K562 (cell line): Measurements from ENCODE around the gene GRID2IP.

Experiments
- ARNT ChIP-seq, 2 experiments: fragments of 450-650 bp; IDR thresholded peaks; 2 replicates each; pipeline ENCODE4 v1.6.1; 2016; ENCODE audit warnings: mild to moderate bottlenecking in 1 of 2
- CTCF ChIP-seq, 3 experiments: IDR thresholded peaks in 2 of 3; conservative IDR thresholded peaks in 1 of 3; 2 replicates each; pipeline ENCODE4 v1.5.1; 2011 to 2012; ENCODE audit warnings: low read length in 3 of 3, mild to moderate bottlenecking in 3 of 3, control low read depth in 2 of 3, improper control_type of control experiment in 1 of 3, inconsistent platforms in 1 of 3, low read depth in 1 of 3, mixed read lengths in 1 of 3, moderate library complexity in 1 of 3; ENCODE audit not compliant: insufficient read depth in 2 of 3
- FOXA3 ChIP-seq, 2 experiments: fragments of 450-650 bp in 1 of 2; sonication (generic) in 1 of 2; formaldehyde crosslinking; IDR thresholded peaks in 1 of 2; conservative IDR thresholded peaks in 1 of 2; 2 replicates each; pipeline versions ENCODE4 v1.4.0 to v1.8.0; 2020 to 2022; ENCODE audit warnings: mild to moderate bottlenecking in 2 of 2, missing genetic modification reagents in 1 of 2
- KDM1A ChIP-seq, 2 experiments: fragments of 450-650 bp; IDR thresholded peaks; 2 replicates each; pipeline ENCODE4 v1.6.1; 2016; ENCODE audit warnings: mild to moderate bottlenecking in 2 of 2
- POLR2AphosphoS5 ChIP-seq: IDR thresholded peaks from 2 replicates; pipeline ENCODE4 v1.6.1; 2011; ENCODE audit warnings: mild to moderate bottlenecking, low read depth, low read length, moderate library complexity; ENCODE audit not compliant: control insufficient read depth, insufficient read depth
- RBM34 ChIP-seq: fragments of 200-400 bp; formaldehyde crosslinking; IDR thresholded peaks from 2 replicates; pipeline ENCODE4 v1.6.1; 2018; ENCODE audit warnings: low read length, borderline replicate concordance; ENCODE audit not compliant: insufficient read depth
- RFX5 ChIP-seq: IDR thresholded peaks from 2 replicates; pipeline ENCODE4 v1.6.1; 2011; ENCODE audit warnings: low read depth, mild to moderate bottlenecking, improper control_type of control experiment, low read length
- ZNF133 ChIP-seq: fragments of 250-450 bp; sonication (Bioruptor Pico); IDR thresholded peaks from 2 replicates; pipeline ENCODE4 v1.4.0; 2020; ENCODE audit warnings: mild to moderate bottlenecking
- ZNF239 ChIP-seq: fragments of 250-450 bp; sonication (Bioruptor Pico); IDR thresholded peaks from 2 replicates; pipeline ENCODE4 v1.4.0; 2020; ENCODE audit warnings: mild to moderate bottlenecking
- ZNF518B ChIP-seq: fragments of 250-450 bp; sonication (Bioruptor Pico); IDR thresholded peaks from 2 replicates; pipeline ENCODE4 v1.5.0; 2021; ENCODE audit warnings: mild to moderate bottlenecking, moderate library complexity

- TF ChIP-seq ZNF239: no peak
- TF ChIP-seq RFX5: no peak
- TF ChIP-seq POLR2AphosphoS5: no peak
- no peak for TF ChIP-seq ZNF518B (CRISPR knock-in tag)
- TF ChIP-seq FOXA3 (CRISPR knock-in tag; conservative IDR thresholded peaks at IDR 0.05 in 1 of 2, IDR thresholded peaks at IDR 0.05 in 1 of 2): no peak
- TF ChIP-seq RBM34: no peak
- TF ChIP-seq KDM1A (IDR thresholded peaks at IDR 0.05): no peak
- TF ChIP-seq CTCF (IDR thresholded peaks at IDR 0.05 in 2 of 3, conservative IDR thresholded peaks at IDR 0.05 in 1 of 3; ENCODE audit: insufficient read depth in 2 of 3, low read depth in 1 of 3, low read length in 3 of 3): no peak
- no peak for TF ChIP-seq ZNF133 (CRISPR knock-in tag)
- TF ChIP-seq ARNT (IDR thresholded peaks at IDR 0.05): no peak
Measured at GRCh38 chr7:6531492-6532279, 19.6 kb downstream of the GRID2IP start.
